Right atrium auricular region (tissue), 2 donors: Measurements from ENCODE around the gene KIAA1549. TPM values are rescaled to one million over a fixed set of nuclear protein-coding genes. Genes with fewer than 3 reads are reported as not detected.

Experiments used
- DNase-seq: peaks from one replicate; pipeline ENCODE4 v3.0.0-alpha.2; 2019; ENCODE audit warnings: low spot score
- H3K27ac ChIP-seq, 2 donors: fragments of 200-600 bp; sonication (generic); 1 replicate in 1 of 2; 2 replicates in 1 of 2; pipeline ENCODE4 v1.5.1; 2016 to 2019
- H3K27me3 ChIP-seq, 2 donors: fragments of 200-600 bp; sonication (generic); one replicate each; pipeline versions ENCODE4 v1.5.1 to v1.6.0; 2017 to 2019
- H3K36me3 ChIP-seq: fragments of 200-600 bp; sonication (generic); one replicate; pipeline ENCODE4 v1.5.1; 2016
- H3K4me1 ChIP-seq, 2 donors: fragments of 200-600 bp; sonication (generic); one replicate each; pipeline versions ENCODE4 v1.5.1 to v1.6.0; 2017 to 2019
- H3K4me3 ChIP-seq, 2 donors: fragments of 200-600 bp; sonication (generic); 1 replicate in 1 of 2; 2 replicates in 1 of 2; pipeline ENCODE4 v1.5.1; 2017 to 2019; ENCODE audit warnings: mild to moderate bottlenecking in 1 of 2, moderate library complexity in 1 of 2
- H3K9me3 ChIP-seq, 2 donors: fragments of 200-600 bp; sonication (generic); one replicate each; pipeline ENCODE4 v1.5.1; 2019
- CTCF ChIP-seq, 2 donors: fragments of 200-600 bp; sonication (generic); IDR thresholded peaks; one replicate each; pipeline ENCODE4 v1.5.1; 2019; ENCODE audit warnings: antibody characterized with exemption in 2 of 2
- total RNA-seq, 2 donors: library from RNA; depleted of rRNA; stranded (reverse); fragments of >200 nt; gene quantifications; one replicate each; pipeline ENCODE4 v1.1.0, GENCODE V29; 2016

Gene KIAA1549
- total RNA-seq, 2 donors from 2014 or later, result 0.85 to 1.4 TPM

- no peak for DNase-seq
- no peaks in the 10 kb centered on the region for H3K27me3 ChIP-seq
- H3K4me1 ChIP-seq, result peaks cover 0 to 2% of the 10 kb centered on the region in 2 donors
- no peak overlapping the region for H3K27ac ChIP-seq
- no peaks in the 10 kb centered on the region for H3K9me3 ChIP-seq
- no peaks in the 10 kb centered on the region for H3K36me3 ChIP-seq
- H3K4me3 ChIP-seq, result no peak overlapping the region
- no peak for TF ChIP-seq CTCF (IDR thresholded peaks at IDR 0.05)
Measured at GRCh38 chr7:138832966-138833365, 148.2 kb downstream of the KIAA1549 start.

GRCh38 chr7:138829335-138829734 lies 151.9 kb downstream of the KIAA1549 start:
- DNase-seq, result no peak
- H3K27me3 ChIP-seq, result no peaks in the 10 kb centered on the region
- H3K9me3 ChIP-seq, result no peaks in the 10 kb centered on the region
- no peaks in the 10 kb centered on the region for H3K36me3 ChIP-seq
- H3K27ac ChIP-seq, result no peak overlapping the region
- TF ChIP-seq CTCF (IDR thresholded peaks at IDR 0.05), result no peak
- H3K4me1 ChIP-seq, result no peaks in the 10 kb centered on the region
- no peak overlapping the region for H3K4me3 ChIP-seq

GRCh38 chr7:138828302-138828701 lies 152.9 kb downstream of the KIAA1549 start:
- H3K27ac ChIP-seq, result no peak overlapping the region
- DNase-seq, result no peak
- H3K9me3 ChIP-seq, result no peaks in the 10 kb centered on the region
- no peaks in the 10 kb centered on the region for H3K36me3 ChIP-seq
- H3K4me1 ChIP-seq, result no peaks in the 10 kb centered on the region
- TF ChIP-seq CTCF (IDR thresholded peaks at IDR 0.05), result no peak
- no peaks in the 10 kb centered on the region for H3K27me3 ChIP-seq
- no peak overlapping the region for H3K4me3 ChIP-seq

GRCh38 chr7:138825049-138825721 lies 156.0 kb downstream of the KIAA1549 start:
- no peaks in the 10 kb centered on the region for H3K27me3 ChIP-seq
- no peak for TF ChIP-seq CTCF (IDR thresholded peaks at IDR 0.05)
- no peaks in the 10 kb centered on the region for H3K9me3 ChIP-seq
- H3K27ac ChIP-seq, result no peak overlapping the region
- no peaks in the 10 kb centered on the region for H3K4me1 ChIP-seq
- no peaks in the 10 kb centered on the region for H3K36me3 ChIP-seq
- no peak for DNase-seq
- H3K4me3 ChIP-seq, result no peak overlapping the region

GRCh38 chr7:138822867-138823535 lies 158.2 kb downstream of the KIAA1549 start:
- Histone ChIP-seq H3K9me3 (no peaks in the 10 kb centered on the region), H3K36me3 (no peaks in the 10 kb centered on the region), H3K27me3 (no peaks in the 10 kb centered on the region), H3K4me1 (no peaks in the 10 kb centered on the region), H3K27ac (no peak overlapping the region), H3K4me3 (no peak overlapping the region)
- TF ChIP-seq CTCF (IDR thresholded peaks at IDR 0.05), result no peak
- DNase-seq, result no peak
